Suppressor macrophage treated with lipopolysaccharide for 1 hour (primary cell): Measurements from ENCODE around the gene CEP19.

Source experiments
- DNase-seq, 3 donors: peaks; one replicate each; pipeline ENCODE4 v3.0.0-alpha.2; 2020 to 2022

The CEP19 gene

DNA sequence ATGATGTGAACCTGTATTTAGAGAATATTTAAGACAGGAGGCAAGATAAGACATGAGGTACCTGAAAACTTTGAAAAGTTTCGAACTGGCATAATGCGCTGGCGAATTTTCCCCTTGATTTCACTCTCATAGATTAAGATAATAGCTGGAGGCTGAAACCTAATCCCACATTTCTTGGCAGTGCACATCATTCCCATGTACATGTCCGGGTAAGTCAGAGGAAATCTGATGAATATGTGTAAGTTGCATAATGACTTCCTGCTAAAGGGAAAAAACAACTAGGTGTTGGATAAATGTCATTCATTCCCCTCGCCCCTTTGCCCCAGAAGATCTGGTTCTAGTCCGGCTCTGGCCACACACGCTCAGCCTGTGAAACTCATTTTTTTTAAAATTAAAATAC, 3.6 kb downstream of the CEP19 start:
- no peak for DNase-seq

DNA sequence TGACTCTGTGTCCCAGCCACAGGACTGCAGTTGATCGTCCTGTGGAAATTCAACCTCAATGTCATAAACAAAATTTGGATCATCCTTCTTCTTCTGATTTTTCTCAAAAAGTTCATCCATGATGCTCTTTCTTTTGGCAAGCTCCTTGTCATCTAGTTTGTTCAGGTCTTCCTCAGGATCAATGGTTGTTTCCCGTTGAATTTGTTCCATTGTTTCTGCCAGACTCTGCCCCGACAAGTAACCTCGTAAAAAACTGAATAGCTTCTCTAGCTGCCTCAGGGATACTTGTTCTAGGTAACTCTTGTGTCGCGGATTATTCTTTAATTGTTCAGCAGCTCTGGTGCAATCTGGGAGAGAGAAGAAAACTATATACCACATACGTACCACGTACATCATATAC, 4.5 kb downstream of the CEP19 start:
- no peak for DNase-seq

DNA sequence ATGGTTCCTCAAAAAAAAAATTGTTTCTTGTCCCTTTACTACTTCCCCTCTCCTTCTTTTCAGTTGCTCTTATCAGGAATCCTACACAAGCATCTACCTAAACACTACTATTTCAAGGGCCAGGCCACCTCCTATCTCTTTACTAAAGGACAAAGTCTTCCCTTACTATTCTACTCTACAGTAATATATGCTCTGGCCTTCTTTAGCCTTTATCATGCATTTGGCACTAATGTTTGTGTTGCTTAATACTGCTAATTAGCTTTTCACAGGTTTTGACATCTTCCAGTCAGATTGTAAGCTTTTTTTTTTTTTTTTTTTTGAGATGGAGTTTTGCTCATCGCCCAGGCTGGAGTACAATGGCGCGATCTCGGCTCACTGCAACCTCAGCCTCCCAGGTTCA, 5.3 kb downstream of the CEP19 start:
- no peak for DNase-seq

DNA sequence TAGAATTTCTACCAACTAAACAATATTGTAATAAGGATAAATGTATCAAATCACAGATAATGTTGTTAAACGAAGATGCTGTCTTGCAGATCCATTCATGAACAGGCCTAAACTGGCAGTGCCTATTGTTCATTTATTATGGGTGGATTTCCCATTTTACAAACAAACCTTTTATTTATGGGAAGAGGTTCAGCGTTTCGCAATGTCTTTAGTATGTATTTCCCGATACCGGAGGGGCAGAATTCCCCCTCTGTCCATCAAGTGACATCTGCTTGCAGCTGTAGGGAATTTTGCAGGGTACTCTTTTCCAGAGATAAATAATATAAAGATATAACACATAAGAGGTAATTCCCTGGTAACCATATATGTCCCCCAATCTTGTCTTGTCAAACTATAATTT, 5.7 kb downstream of the CEP19 start:
- DNase-seq, result peak; percentile 53 to 90 (median 59)

DNA sequence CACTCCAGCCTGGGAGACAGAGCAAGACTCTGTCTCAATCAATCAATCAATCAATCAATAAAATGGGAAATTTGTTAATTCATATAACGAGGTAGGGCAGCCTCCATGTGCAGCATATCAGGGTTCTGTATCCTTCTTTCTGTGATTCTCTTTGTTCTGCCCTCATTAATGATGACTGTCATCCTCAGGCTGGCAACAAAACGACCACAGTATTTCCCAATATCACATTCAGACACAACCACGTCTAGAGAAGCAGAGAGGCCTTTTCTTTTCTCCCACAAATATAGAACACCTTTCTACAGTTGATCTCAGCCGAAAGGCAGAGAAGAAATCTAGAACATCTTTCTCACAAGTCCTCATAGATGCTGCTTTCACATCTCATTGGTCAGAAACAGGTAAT, 11.2 kb downstream of the CEP19 start:
- no peak for DNase-seq

DNA sequence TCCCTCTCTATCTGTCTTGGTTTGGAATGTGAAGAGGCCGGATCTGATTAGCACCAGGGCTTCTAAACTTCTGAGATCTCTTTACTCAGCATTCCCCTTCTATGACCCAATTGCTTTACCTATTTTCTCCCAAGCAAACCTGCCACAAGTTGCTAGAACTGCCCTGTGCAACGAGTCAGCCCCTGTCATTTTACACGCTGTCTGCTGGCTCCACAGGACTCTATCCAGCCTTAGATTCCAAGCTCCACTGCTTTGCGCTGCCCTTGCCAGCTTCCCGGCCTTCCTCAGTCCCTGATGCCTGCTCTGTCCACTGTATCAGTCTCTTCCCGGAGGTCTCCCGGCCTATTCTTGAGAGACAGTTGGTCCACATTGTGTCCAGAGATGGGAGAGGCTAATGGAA, 12.3 kb downstream of the CEP19 start:
- no peak for DNase-seq

DNA sequence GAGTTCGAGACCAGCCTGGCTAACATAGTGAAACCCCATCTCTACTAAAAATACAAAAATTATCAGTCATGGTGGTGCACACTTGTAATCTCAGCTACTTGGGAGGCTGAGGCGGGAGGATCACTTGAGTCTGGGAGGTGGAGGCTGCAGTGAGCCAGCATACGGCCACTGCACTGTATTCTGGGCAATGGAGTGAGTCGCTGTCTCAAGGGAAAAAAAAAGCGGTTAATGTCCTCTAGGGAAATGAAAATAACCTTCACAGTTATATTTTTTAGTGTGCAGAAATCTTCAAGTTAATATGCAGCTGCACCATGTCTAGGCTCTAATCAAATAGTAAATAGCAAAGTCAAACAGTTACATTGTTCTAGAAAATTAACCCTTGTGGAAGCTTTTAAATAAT, 14.8 kb downstream of the CEP19 start:
- DNase-seq, result no peak

DNA sequence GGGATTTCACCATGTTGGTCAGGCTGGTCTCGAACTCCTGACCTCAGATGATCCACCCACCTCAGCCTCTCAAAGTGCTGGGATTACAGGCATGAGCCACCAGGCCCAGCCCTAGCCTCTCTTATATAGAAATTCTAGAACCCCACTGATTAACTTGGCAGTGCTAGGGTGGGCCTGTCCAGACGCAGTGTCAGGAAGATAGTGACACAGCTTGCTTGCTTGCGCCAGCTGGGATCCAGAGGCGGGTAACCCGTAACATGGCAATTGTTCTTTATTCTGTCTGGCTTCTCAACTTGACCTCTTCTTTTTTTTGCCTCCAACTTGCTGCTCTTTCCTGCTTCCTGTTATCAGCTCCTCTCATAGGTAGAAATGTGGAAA, 16.2 kb downstream of the CEP19 start:
- DNase-seq, result peak in 1 of 3 donors; percentile 30

DNA sequence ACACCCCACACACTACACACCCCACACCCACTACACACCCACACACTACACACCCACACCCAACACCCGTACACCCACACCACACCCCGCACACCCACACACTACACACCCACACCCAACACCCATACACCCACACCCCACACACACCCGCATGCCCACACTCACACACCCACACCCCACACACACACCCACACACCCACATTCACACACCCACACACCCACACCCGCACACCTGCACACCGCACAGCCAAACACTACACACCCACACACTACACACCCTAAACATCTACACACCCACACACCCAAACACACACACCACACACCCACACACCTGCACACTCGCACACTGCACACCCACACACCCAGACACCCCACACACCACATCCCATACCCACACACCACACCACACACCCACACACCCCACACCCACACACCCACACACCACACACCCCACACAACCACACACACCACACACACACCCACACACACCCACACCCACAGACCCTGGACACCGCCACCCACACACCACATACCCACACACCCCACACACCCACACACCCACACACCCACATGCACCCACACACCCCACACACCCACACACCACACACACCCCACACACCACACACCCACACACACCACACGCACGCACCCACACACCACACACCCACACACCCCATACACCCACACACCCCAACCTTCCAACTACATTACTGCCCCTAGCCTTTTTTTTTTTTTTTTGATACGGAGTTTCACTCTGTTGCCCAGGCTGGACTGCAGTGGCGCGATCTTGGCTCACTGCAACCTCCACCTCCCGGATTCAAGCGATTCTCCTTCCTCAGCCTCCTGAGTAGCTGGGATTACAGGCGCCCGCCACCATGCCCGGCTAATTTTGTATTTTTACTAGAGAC, 16.9 kb downstream of the CEP19 start:
- peak in 1 of 3 donors; percentile 29 for DNase-seq

DNA sequence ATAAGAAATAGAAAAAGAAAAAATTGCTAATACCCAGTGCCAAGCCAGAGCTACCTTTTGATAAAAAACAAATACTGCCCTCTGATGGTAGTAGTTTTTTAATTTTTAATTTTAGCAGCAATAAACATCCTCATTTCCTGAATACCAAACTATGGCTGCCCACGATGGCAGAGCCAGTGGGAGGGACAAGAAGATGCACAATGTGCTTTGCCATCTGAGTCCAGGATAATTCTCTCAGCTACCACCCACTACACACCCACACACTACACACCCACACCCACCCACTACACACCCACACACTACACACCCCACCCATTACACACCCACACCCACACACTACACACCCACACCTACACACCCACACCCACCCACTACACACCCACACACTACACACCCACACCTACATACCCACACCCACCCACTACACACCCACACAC, 17.8 kb downstream of the CEP19 start:
- peak; percentile 47 to 64 (median 62) for DNase-seq

DNA sequence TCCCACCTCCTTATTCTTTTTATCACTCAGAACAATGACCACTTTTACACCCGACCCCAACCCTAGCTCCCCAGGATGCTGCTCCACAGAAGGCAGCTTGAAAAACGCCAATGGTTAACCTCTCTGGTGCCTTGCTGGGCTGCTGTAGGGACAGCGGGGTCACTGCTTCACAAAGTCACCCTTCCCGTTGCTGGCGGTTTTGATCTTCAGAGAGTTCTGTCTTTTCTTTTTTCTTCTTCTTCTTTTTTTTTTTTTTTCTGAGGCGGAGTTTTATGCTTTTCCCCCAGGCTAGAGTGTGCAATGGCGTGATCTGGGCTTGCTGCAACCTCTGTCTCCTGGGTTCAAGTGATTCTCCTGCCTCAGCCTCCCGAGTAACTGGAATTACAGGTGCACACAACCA, 20.7 kb downstream of the CEP19 start:
- peak; percentile 48 to 56 (median 50) for DNase-seq

DNA sequence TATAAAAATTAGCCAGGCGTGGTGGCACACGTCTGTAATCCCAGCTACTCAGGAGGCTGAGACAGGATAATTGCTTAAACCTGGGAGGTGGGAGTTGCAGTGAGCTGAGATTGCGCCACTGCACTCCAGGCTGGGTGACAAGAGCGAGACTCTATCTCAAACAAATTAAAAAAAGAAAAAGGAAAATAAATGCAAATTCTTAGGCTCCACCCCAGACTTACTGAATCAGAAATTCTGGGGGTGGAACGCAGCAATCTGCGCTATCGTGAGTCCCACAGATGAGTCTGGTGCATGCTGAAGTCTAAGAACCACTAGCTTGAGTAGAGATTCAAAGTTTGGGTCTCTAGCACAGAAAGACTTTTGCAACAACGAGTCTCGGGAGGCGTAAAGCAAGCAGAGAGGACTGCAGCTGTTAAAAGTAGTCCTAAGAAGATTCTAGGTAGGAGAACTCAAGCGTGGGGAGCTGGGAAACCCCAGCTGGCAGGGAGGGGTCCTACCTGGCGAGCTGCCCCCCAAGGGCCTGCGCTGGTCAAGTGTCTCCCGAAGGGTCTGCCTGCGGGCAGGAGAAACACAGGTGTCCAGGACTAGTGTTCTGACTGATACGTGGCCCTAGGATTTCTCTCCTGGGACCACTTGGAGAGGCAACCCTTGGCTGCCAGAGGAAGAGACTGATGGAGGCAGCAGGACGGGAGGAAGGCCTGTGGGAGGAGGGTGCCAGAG, 21.9 kb downstream of the CEP19 start:
- peak; percentile 41 to 73 (median 63) for DNase-seq

DNA sequence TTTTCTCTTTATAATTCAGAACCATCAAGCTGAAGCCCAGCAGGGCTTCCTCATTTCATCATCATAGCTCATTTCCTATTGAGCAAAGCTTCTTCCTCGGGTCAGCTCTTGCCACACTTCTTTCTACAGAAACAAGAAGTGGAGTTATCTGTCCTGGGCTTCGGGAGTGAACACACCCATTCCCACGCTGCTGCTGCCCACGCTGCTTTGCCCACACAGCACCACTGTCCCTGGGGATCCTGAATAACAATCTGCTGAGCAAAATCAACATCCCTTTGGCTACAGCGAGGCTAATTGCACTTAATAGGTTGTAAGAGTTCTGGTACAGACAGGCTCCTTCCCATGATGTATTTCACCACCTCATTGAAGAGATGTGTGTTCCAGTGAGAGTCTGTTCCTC, 23.7 kb downstream of the CEP19 start:
- DNase-seq, result peak; percentile 91 to 97 (median 96)

DNA sequence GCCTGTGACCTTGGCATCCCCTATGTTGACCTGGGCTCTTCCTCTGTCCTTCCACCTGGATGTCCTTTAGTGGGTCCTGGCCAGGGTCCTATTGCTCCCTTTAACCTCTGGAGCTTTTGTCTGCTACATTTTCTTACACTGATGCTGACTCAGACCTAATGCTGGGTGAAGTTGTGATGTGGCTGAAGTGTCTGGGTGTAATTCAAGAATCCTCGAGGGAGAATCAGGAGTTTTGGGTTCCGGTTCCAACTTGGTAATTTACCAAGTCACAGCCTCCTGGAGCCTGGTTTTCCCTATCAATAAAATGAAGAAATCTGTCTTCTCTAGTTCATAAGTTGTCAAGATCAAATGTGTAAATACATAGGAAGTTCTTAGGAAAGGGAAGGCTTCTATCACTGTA, 25.6 kb downstream of the CEP19 start:
- peak in 1 of 3 donors; percentile 17 for DNase-seq

DNA sequence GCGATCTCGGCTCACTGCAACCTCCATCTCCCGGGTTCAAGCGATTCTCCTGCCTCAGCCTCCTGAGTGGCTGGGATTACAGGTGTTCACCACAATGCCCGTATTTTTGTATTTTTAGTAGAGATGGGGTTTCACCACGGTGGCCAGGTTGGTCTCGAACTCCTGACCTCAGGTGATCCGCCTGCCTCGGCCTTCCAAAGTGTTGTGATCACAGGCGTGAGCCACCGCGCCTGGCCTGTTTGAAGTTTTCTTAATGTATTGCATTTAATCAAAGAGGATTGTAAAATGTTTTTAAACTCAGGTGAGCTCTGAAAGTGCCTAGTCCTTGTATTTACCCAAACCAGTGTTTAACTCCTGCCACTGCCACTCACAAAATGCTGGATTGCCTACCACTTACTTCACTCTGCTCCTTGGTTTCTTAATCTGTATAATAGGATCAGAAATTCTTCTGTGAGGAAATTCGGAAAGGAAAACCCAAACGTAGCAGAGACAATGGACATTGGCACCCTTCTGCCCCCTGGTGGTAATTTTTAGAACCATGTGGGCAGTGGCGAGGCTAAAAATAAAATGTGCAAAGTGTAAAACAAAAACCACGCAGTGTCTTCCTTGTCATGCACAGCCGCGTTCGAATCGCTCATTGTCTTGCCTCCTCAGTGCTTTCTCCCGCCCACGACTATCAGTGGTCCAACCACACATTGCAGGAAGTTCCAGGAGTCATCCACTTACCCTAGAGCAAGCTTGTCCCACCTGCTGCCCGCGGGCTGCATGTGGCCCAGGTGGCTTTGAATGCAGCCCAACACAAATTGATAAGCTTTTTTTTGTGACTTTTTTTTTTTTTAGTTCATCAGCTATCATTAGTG, 27.3 kb downstream of the CEP19 start:
- DNase-seq, result peak; percentile 92

DNA sequence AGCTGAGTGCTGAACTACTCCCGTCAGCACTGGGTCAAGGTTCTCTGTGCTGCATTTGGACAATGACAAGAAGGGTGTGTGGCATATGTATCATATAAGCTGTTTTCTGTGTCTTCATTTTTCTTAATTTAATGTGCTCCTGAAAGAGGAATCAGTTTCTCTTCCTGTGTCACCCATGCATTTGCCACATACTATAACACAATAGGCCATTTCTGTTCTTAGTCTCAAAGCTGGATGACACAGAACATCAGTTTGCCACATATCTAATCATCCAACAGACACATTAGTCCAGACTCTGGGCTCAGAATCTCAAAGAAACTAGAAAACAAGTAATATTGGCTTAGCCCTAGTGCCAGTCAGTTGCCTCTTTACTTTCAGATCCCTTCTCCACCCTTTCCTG, 34.1 kb downstream of the CEP19 start:
- peak in 2 of 3 donors; percentile 35 to 41 for DNase-seq

DNA sequence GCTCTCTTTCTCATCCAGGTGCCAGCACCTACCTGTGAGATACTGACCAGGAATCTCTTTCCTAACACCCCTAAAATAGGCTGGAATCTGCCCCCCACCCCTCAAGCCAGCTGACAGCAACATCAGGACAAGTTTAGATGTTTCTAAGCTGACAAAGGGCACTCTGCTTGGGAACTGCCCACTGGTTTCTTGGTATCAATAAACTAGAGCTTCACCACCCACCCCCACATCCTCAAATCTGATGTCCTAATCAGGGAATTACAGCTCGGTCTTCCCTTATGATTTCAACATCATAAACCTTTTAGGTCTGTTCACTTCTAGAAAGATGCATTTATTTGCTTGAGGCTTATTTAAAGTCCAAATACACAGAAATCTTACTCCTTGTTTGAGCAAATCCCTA, 34.7 kb downstream of the CEP19 start:
- peak; percentile 68 to 74 (median 73) for DNase-seq

DNA sequence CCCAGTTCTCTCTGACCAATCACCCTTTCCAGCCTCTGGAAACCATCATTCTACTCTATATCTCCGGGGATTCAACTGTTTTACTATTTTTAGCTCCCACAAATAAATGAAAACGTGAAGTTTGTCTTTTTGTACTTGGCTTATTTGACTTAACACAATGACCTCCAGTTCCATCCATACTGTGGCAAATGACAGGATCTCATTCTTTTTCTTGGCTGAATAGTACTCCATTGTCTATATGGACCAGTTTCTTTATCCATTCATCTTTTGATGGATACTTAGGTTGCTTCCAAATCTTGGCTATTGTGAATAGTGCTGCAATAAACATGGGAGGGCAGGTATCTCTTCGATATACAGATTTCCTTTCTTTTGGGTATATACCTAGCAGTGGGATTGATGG, 38.4 kb downstream of the CEP19 start:
- peak in 1 of 3 donors; percentile 0 for DNase-seq

DNA sequence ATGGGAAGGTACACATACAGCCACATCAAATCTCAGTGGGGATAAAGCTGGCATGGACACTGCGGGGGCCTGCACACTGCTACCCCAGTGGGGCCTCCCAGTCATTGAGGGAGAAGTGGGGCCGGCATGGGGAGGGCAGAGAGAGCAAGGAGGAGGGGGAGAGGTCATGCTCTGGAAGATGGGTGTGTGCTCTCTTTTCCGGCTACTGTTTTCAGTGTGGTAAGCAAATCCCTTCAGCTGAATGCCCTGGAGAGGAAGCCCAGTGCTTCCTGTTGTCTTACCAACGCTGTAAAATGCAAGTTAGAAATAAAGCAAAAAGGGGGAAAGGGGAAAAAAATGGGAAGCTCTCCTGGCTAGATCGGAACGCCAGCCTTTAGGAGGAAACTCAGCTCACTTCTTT, 41.7 kb downstream of the CEP19 start:
- peak in 2 of 3 donors; percentile 37 to 51 for DNase-seq

DNA sequence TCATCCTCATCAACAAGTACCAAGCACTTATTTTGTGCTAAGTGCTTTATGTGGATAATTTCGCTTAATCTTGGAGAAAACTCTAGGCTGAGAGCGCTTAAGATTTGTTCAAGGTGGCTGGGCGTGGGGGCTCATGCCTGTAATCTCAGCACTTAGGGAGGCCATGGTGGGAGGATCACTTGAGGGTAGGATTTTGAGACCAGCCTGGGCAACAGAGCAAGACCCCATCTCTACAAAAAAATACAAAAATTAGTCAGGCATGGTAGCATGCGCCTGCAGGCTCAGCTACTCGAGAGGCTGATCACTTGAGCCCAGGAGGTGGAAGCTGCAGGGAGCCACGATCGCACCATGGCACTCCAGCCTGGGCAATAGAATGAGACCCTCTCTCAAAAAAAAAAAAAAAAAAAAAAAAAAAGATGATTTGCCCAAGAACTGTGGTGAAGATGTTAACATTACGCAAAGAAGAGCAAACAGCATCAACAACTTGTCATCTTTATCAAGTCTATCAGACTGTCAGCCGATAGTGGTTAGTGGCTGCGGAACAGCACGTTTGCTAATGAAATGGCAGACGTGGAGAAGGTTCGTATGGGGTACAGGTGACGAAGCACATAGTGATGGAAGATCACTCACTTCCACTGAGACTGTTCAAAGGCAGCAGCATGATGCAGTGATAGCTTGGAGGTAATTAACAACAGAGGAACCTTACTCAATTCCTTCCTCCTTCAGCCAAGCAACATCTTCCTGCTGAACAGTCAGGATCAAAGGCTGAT, 44.8 kb downstream of the CEP19 start:
- DNase-seq, result no peak

DNA sequence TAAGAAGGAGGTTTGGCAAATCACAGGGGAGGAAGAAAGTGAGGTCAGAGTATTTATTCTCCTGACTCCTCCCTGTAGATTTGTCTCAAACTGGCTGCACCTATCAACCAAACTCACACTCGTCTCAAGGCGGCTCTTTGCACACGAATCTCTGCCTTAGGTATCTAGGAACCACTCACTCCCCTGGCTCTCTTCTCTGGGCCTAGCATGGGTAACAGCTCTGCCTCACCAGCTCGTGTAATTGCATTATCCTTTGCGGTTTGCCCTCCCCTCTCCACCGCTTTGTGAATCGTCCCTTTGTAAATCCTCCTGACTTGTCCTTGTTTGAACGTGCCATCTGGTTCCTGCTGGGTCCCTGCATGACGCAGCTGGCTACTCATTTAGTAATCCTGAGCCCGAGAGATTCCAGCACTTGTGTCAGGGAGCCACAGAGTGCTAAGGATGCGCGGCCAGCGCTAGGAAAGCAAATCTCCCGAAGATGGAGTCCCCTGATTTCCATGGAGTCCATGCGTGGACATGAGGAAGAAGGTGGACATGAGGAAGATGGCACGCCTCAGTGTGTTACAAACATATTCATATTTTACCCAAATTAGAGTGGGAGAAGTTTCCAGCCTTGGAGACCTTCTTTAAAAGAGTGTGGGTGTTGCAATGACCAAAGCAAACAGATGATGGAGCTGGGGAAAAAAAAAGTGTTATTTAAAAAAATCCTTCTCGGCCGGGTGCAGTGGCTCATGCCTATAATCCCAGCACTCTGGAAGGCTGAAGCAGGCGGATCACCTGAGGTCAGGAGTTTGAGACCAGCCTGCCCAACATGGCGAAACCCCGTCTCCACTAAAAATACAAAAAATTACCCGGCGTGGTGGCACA, 45.8 kb downstream of the CEP19 start:
- DNase-seq, result peak in 2 of 3 donors; percentile 33 to 54
